Smooth muscle cell of bladder (primary cell): Measurements from ENCODE around the gene OR1G1. TPM values are rescaled to one million over a fixed set of nuclear protein-coding genes. Genes with fewer than 3 reads are reported as not detected.

Experiments
- total RNA-seq: library from RNA; depleted of rRNA; stranded (reverse); fragments of >200 nt; gene quantifications from 2 replicates; pipeline ENCODE4 v1.2.3, GENCODE V29; 2014

OR1G1 gene
- total RNA-seq, result not detected in 2 replicates

DNA sequence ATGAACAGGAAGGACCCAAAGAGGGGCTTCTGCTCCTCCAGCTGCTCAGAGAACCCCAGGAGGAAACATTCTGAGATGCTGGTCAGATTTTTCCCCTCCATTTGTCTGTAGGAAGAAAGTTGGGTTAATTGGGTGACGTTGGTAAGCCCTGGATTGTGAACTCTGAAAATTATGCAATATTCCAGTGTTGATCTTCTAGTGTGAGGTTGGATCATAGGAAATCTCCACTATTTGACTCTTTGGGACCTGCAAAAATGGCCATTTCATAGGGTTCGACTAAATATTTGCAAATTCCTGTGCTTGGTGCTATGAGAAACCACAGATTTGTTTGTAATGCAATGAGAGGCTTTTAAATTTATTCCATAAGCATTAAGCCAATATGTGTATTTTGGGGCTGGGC, at the start of gene OR1G1:
OR1G1 (minus strand) TSS at position 101 of the 400 bp plus-strand sequence; CDS start at position 101, 0 bp downstream.

DNA sequence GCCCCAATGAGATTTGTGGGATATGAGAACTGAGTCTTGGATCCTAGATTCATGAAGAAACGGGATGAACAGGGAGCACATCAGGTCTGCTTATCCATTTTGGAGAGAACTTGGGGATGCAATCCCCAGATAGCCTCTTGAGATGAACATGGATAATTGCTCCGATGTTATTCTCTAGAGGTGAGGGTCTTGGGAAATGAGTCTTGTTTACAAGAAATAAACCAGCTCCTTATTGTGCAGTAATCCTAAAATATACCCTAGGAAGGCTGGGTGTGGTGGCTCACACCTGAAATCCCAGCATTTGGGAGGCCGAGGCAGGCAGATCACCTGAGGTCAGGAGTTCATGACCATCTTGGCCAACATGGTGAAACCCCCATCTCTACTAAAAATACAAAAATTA, 23.0 kb downstream of the OR1G1 start, which contains the start of gene OR1D2:
OR1D2 (minus strand) TSS at position 101 of the 400 bp plus-strand sequence. CDS start 11,426 bp downstream, outside the sequence.

Other genes starting within 250 kb of the OR1G1 start
- gene OR1D5, start 63.9 kb downstream of the OR1G1 start, total RNA-seq, result not detected in 2 replicates
- gene OR1D2, start 23.1 kb downstream of the OR1G1 start, total RNA-seq, result not detected in 2 replicates
- gene OR1A2, start 70.0 kb upstream of the OR1G1 start, total RNA-seq, result not detected in 2 replicates
- gene OR1A1, start 80.1 kb upstream of the OR1G1 start, total RNA-seq, result not detected in 2 replicates
- under 0.01 and 0.09 TPM in 2 replicates for gene OR3A1, start 170.8 kb upstream of the OR1G1 start, total RNA-seq